Omental fat pad (tissue), 4 donors: ENCODE results near the gene NR2F6. TPM values are rescaled to one million over a fixed set of nuclear protein-coding genes. Genes with fewer than 3 reads are reported as not detected.

ENCODE experiments used
- ATAC-seq: fragments of 150-250 bp; one replicate; pipeline ENCODE4 v1.9.1; 2016; ENCODE audit warnings: mild to moderate bottlenecking, moderate library complexity; ENCODE audit not compliant: low FRiP score
- DNase-seq: peaks from one replicate; pipeline ENCODE4 v3.0.0-alpha.2; 2019; ENCODE audit warnings: low spot score
- total RNA-seq, 4 donors: library from RNA; depleted of rRNA; stranded (reverse); fragments of >200 nt; gene quantifications; one replicate each; pipeline ENCODE4 v1.1.0, GENCODE V29; 2016
- TF ChIP-seq, protein P1 (sequence below), 3 donors: fragments of 450-650 bp; IDR thresholded peaks; one replicate each; pipeline ENCODE4 v1.5.1; 2016 to 2017; ENCODE audit warnings: antibody characterized with exemption in 3 of 3, mild to moderate bottlenecking in 3 of 3, moderate library complexity in 2 of 3

NR2F6 gene
- total RNA-seq, 4 donors from 2014 or later = 16.9 to 45.4 (median 29.8) TPM

GRCh38 chr19:17216058-17216670 lies 29.6 kb downstream of the NR2F6 start:
- no peak for DNase-seq
- ATAC-seq = no peak
- TF ChIP-seq, protein P1, sequence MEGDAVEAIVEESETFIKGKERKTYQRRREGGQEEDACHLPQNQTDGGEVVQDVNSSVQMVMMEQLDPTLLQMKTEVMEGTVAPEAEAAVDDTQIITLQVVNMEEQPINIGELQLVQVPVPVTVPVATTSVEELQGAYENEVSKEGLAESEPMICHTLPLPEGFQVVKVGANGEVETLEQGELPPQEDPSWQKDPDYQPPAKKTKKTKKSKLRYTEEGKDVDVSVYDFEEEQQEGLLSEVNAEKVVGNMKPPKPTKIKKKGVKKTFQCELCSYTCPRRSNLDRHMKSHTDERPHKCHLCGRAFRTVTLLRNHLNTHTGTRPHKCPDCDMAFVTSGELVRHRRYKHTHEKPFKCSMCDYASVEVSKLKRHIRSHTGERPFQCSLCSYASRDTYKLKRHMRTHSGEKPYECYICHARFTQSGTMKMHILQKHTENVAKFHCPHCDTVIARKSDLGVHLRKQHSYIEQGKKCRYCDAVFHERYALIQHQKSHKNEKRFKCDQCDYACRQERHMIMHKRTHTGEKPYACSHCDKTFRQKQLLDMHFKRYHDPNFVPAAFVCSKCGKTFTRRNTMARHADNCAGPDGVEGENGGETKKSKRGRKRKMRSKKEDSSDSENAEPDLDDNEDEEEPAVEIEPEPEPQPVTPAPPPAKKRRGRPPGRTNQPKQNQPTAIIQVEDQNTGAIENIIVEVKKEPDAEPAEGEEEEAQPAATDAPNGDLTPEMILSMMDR (IDR thresholded peaks at IDR 0.05) = no peak

DNA sequence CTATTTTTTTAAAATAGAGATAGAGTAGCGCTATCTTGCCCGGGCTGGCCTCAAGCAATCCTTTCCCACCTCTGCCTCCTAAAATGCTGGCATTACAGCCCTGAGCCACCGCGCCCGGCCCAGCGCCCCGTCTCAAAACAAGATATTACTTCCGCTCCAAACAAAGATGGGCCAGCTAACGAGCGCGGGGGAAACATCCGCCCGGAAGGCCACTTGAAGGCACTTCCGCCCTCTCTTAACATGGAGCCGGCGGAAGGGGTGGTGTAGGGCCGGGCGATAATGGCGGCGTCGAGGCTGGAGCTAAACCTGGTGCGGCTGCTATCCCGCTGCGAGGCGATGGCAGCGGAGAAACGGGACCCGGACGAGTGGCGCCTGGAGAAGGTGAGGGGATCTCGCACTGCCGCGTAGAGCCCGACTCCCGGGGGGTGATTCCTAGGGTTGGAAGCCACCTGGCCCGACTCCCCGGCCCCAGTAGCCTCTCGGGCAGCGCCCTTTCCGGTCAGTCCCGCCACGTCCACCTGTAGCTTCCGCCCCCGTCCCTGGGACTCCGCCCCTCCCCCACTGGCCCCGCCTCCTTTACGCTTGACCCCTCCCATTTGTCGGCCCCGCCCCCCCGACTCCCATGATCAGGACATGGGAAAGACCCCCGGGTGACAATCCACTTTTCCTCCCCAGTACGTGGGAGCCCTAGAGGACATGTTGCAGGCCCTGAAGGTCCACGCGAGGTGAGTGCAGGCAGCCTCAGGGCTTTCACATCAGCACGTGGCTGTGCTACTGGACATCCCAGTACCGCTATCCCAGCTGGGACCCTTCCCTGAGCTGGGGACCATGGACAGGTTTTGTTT lies 30.4 kb downstream of the NR2F6 start, which contains the start of gene USE1:
USE1 (plus strand) TSS at position 231 of the 845 bp plus-strand sequence; CDS start at position 280, 49 bp downstream.
- TF ChIP-seq, protein P1 (IDR thresholded peaks at IDR 0.05) = no peak
- ATAC-seq (peak; percentile 92), DNase-seq (peak; percentile 79)

GRCh38 chr19:17214508-17215126 lies 31.1 kb downstream of the NR2F6 start:
- TF ChIP-seq, protein P1 (IDR thresholded peaks at IDR 0.05) = no peak
- DNase-seq (no peak), ATAC-seq (no peak)

GRCh38 chr19:17213334-17213733 lies 32.4 kb downstream of the NR2F6 start:
- TF ChIP-seq, protein P1 (IDR thresholded peaks at IDR 0.05) = no peak
- no peak for DNase-seq
- no peak for ATAC-seq

GRCh38 chr19:17211547-17212446 lies 33.9 kb downstream of the NR2F6 start:
- TF ChIP-seq, protein P1 (IDR thresholded peaks at IDR 0.05) = no peak
- DNase-seq = no peak

DNA sequence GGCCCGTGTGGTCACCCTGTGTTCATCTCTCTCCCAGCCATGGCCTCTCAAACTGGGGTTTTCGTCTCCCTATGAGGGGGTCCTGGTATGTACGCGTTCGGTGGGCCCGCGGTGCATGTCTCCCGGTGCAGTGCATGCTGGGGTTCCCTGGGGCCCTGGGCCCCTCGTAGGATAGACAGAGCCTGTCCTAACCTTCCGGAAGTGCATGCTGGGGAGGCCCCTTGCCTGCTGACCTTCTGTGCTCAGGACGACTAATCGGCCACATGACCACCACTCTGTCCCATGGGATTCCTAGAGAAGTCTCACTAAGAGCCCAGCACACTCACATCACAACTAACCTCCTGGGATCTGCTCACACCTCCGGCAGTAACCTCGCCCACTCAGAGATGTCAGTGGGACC lies 35.4 kb downstream of the NR2F6 start:
- TF ChIP-seq, protein P1 (IDR thresholded peaks at IDR 0.05) = no peak
- ATAC-seq (no peak), DNase-seq (no peak)

More at GRCh38 chr19:17211547-17212446, 33.9 kb downstream of the NR2F6 start:
- no peak for ATAC-seq
